ENCODE data around the gene ZC3H4.
"Not testable (repeated sequence)": the region's sequence is repeated elsewhere in the genome, so short reads cannot be mapped to it uniquely, and the experiment has no call there.

ZC3H4 gene

DNA sequence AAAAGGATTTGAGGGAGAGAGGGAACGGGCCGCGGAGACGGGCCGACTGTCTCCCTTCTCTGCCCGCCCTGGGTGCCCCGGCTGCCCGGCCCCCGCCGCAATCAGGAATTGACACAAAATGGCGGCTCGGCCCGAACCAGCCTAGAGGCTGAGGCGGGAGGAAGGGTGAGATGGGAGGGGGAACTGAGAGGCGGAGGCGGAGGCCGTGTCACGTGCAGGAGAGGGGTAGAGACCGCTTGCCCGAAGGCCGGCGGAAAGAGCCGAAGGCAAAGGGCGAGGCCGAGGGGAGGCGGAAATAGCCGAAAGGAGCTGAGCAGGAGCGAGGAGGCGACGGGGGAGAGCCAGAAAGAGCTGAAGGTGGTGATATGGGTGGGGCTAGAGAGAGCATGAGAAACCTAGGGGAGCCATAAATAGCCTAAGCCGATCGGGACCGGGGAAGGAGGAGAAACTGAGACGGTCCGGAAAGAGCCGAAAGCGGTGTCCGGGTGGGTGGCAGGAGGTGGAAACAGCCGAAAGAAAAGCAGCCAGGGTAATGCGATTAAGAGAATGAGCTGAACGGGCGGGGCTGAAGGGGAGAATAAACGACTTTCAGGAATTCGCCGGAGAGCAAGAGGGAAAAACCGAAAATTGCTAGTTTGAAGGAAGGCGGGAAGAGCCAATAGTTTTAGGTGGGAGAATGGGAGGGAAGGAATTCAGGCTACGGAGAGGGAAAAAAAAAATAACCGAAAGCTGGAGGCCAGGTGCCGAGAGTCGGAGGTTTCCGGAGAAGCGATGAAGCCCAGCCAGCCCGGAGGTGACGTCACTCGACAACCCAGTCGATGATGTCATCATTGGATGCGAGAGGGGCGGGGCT is at the start of gene ZC3H4:
Gene ZC3H4 (minus strand): TSS at position 780 of the 853 bp plus-strand sequence. CDS start 1,192 bp downstream, outside the sequence.
- peak; percentile 99 for DNase-seq

DNA sequence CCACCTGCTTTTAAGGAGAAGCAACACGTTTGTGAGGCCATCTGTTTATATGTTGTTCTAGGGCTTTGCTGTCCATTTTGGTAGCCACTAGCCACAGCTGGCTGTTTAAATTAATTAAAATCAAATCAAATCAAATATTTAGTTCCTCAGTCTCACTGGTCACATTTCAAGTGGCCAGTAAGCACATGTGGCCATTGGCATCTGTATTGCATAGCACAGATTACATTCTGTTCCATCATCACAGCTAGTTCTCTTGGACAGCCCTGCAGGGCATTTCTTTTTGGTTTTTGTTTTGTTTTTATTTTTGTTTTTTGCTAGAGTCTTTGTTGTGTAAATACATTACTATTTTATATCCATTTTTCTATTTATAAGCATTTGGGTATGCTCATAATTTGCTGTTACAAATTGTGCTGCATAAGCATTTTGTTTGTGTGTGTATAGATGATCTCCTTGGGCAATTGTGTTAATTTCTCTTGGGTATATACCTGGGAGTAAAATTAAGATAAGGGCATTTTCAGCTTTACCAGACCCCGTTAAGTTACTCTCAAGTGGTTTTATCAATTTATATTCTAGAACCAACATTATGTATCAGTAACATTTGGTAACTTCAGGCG is 48.4 kb upstream of the ZC3H4 start:
- DNase-seq = no peak

DNA sequence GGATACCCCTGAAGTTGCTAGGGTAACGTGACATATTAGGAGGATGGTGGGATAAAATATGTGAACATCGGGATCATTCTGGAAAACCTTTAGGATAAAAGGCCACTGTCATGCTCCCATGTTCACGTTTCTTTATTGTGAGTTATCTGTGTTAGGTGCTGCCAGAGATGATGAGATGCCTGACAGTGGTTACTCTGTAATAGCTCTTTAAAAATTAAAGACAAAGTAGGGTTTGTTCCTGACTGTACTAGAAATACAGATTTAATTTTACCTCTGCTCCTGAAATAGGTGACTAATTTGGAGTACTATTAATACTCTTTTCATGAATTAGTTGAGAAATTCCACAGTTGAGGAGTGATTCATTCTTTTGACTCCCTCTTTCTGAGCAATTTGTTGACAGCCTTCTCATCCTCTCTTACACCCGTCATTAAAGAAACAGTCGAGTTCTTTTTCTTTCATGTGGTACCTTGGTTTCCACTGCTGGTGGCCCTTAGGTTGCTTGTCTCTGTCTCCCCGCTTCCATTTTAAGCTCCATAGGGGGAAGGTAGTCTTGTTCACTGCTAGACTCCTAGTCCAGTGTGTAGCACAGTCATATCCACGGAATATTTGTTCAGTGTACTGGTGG is 45.4 kb upstream of the ZC3H4 start:
- DNase-seq = no peak

DNA sequence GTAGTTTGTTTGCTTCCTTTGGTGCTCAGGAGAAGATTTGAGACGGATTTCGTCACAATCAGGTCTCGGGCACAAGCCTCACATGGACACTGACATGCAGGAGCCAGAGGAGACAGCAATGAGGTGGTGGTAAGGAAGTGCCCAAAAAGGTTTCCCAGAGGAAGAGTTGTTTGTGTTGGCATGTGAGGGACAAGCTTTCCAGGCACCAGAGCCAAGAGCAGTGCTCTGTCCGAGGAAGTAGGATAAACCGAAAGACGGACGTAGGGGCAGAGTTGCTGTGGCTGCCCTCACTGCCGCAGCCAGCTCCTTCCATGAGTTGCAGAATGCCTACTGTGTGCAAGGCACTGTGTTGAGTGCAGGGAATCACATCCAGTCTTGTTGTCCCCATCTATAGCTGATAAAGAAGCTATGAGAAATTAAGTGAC is 44.8 kb upstream of the ZC3H4 start:
- no peak for DNase-seq

DNA sequence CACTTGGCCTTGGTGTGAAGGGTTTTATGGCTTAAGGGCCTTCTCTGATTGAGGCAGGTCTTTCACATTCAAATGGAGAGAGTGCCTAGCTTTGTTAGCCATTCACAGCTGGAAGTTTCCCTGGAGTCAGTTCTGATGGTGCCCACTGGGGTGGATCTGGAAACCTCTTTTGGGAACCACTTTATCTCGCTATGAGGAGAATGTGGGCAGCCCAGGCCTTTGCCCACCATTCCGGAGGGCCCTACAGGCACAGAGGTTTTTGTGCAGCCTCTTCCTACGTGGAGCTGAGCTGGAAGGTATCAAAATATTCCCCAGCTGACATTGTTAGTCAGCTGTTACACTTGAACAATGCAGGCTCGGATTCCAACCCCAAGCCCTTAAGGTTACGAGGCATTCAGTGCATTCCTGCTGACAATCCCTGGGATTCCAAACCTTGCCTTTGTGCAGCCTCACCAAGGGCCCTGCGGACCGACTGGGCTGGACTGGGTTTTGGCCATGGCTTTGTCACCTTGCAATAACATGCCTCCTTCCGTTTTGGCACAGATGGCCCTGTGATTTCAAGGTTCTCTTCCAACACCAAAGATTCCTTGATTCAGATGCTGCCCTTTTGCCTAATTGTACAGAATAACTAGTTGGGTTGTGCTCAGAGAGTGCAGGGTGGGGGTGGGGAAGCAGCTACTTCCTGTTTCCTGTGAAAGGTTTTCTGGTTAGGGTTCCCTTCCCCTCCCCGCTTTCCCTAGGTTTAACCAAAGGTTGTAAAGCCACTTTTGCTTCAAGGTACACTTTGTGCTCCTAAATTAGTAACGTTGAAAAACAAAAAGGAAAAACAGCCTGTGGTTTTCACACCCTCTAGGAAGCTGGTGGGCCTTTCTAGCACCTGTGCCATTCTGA is 44.1 kb upstream of the ZC3H4 start:
- peak; percentile 50 for DNase-seq

DNA sequence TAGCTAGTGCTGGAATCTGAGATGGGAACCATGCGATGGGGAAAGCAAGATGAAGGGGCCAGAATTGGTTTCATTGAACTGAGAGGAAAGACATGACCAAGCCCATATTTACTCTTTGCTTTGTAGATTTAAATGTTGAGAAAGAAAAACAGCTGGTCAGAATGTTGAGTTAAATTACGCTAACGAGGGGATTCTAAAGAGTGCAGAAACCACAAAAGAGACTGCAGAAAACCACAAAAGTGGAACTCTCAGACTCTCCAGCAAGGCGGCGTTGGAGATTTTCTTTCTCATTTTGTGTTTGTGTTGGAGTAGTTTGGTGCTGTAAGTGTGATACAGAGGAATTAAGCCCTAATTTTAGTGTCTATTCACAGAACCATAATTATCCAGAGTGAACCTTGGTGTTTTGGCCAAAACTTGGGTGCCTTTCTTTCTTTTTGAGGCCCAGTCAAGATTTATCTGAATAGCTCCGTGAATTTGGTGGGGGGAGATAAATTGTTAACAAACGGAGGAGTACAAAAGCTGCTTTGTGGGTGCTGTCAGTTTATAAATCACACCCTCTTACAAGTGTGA is 43.4 kb upstream of the ZC3H4 start:
- DNase-seq = peak; percentile 79

DNA sequence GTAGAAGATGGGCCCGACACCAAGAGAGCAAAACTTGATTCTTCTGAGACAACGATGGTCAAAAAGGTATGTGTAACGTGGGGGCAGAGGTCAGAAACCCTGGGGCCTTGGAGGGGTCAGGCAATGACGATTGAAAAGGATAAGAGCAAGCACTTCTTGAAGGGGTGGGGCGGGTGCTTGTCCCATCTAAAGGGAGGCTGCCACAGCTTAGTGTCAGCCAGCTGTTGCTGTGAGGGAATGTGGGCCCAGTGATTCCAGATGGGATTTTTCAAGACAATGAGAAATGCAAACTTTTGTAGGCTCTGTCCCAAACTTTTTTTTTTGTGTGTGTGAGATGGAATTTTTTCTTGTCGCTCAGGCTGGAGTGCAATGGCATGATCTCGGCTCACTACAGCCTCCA is 41.6 kb upstream of the ZC3H4 start:
- DNase-seq = no peak

DNA sequence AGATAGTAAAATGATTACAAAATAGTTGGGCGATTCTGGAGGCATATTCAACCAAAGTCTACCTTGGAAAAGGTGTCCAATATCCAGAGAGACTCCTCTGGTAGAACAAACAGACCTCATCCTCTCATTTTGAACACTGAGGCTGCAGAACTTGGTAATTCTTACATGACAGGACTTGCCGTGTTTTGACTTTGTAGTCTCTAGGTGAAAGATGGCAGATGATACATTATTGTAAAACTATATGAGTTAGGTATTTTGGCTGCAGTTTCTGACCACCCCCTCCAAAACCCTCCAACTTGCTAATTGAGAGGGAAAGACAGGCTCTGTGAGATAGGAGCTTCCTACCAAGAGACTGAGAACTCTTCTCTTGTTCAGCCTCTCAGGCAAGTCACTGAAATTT is 39.7 kb upstream of the ZC3H4 start:
- no peak for DNase-seq

DNA sequence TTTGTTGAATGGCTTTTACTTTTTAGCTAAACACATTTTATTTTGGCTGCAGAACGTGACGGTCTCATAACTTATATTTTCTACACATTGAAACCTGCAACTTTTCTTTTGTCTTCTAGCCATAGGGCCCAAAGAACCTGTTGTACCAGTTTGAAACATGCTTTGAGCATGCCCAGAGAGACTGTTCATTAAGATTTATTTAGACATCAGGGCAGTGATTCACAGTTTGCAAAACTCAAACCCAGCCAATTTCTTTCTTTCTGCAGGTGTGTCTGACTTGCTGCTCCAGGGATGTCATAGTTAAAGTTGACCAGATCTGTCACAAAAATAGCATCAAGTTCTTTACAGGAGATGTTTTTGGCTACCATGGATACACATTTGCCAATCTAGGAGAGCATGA is 39.1 kb upstream of the ZC3H4 start:
- DNase-seq = no peak

DNA sequence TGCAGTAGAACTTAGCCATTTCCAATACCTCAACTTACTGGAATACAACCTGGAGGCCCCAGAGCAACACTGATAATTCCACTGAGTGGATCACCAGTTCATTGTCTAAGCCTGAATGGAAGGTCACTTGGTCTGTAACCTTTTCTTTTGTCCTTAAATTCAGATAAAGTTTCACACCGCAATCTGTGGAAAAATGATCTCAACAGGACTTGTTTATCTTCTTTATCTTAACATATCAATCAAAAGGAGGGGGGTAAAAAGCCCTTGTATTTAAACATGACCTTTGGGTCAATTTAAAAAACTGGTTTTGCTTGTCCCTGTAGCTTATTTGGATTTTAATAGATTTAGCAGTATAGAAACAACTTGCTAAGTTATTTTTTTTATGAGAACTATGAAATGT is 38.6 kb upstream of the ZC3H4 start:
- no peak for DNase-seq

DNA sequence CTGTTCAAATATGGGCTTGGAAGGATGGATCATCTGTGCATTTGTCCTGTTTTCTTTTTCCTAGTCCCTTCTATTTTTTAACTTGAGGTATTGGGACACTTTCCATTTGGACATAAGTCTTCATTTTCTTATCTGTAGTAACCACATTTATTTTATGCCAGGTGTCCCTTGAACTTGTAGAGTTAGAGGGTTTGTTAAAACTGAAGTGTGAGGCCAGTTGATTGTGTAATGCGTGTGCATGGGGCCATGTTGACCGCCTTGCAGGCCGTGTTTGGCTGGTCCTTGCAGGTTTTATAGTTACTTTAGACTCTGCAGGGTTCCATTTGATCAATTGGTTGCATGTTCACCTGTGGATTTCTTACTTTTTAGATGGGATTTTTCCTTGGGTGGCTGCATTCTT is 38.1 kb upstream of the ZC3H4 start:
- DNase-seq = no peak

DNA sequence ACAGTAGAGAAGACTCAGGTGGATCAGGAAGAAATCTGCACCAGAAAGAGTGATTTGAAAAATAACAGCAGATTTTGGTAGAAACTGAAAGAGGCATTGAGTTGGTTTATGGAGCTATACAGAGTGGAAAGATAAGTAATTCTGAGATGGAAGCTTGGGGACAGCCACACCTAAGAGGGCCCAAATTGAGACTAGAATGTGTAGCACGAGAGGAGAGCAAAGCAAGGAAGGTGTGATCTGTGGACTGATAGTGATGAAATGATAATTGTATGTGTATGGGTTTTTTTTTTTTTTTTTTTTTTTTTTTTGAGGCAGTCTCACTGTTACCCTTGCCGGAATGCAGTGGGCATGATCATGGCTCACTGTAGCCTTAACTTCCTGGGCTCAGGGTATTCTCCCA is 33.3 kb upstream of the ZC3H4 start:
- no peak for DNase-seq

DNA sequence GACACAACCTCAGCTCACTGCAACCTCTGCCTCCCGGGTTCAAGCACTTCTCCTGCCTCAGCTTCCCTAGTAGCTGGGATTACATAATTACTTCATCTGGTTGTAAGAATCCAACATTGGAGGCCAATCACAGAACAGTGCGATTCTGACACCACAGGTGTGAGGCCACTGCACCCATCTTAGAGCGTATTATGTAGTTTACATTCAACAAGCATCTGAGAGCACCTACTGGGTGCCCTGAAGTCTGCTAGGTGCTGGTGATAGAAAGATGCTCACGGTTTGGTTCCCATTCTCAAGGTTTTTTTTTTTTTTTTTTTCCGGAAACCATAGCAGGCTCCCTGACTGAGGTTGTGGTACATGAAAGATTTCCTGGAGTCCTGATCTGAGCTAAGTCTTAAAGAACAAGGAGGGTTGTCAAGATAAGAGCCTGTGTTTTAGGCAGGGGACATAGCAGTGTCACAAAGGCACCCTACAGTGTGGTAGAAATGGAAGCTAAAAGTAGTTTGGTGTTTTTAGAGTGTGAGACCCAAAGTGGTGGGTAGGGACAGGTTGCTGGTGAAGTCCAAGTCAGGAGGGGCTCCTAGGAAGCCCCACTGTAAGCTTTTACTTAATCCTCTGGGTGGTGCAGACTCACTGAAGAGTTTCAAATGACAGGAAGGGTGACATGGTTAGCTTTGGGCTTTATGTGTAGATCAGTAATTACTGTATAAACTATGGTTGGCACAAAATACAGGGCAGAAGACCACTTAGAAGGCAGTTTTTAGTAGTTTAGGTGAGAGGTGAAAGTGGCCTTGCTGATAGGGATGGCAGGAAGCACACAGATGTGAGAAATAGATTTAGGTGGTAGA is 32.3 kb upstream of the ZC3H4 start:
- no peak for DNase-seq

DNA sequence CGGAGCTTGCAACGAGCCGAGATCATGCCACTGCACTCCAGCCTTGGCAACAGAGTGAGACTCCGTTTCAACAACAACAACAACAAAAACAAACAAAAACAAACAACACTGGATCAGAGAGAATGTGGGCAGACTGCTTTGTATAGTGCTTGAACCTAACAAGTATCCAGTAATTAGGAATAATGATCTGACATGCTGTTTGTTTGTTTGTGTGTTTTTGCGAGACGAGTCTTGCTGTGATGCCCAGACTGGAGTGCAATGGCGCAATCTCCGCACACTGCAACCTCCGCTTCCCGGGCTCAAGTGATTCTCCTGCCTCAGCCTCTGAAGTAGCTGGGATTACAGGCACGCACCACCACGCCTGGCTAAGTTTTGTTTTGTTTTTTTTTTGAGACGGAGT is 31.1 kb upstream of the ZC3H4 start:
- no peak for DNase-seq

DNA sequence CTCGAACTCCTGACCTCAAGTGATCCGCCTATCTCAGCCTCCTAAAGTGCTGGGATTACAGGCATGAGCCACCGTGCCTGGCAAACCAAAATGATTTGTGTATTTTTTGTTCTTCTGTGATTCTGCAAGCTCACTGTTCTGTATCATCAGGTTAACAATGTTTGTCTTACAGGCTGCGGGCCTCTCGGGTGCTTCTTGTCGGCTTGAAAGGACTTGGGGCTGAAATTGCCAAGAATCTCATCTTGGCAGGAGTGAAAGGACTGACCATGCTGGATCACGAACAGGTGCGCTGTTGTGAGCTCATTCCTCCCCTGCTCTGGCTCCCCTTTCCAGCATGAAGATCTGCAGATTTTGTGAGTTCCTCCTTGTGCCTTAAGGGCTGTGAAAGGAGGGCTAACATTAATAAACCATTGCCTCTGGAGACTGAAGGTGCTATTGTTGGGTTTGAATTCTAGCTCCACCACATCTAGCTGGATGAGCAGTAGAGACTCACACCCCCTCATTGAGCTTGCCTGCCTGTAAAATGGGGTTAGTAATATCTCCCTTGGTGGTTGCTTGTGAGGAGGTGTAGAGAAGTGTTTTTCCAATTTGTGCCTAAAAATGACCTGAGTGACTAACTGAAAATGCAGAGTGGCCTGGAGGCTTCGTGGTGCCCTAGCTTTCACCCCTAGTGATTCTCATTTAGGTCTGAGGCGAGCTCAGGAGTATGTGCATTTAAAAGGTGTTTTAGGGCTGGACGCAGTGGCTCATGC is 29.9 kb upstream of the ZC3H4 start:
- no peak for DNase-seq

DNA sequence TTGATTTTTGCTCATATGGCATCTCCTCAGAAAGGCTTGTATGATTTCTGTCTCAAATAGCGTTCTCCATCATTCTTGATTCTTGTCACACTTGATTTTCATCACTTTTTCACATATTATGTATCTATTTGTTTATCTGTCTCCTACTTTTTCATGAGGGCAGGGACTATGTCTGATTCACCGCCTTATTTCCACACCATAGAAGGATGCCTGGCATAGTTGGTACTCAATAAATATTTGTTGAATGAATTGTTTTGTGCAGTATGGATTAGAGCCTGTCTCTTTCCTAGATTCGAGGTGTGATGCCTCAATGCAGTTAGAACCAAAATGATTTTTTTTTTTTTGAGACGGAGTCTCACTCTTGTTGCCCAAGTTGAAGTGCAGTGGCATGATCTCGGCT is 29.2 kb upstream of the ZC3H4 start:
- no peak for DNase-seq

DNA sequence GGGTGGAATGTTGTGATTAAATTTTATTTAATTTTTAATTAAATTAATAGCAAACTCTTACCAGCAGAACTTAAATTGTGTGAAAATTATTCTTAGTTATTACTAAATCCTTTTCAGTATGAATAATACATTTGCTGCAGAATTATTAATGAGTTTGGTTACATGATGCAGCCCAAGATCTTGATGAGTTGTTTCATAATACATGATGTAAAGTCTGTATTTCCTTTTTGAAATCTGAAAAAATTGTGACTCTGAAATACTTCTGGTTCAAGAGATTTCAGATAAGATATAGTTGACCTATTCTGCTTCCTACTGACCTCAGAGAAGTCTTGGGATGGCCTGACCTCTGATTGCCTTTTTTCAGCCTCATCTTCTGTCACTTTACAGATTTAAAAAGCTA is 28.1 kb upstream of the ZC3H4 start:
- no peak for DNase-seq

DNA sequence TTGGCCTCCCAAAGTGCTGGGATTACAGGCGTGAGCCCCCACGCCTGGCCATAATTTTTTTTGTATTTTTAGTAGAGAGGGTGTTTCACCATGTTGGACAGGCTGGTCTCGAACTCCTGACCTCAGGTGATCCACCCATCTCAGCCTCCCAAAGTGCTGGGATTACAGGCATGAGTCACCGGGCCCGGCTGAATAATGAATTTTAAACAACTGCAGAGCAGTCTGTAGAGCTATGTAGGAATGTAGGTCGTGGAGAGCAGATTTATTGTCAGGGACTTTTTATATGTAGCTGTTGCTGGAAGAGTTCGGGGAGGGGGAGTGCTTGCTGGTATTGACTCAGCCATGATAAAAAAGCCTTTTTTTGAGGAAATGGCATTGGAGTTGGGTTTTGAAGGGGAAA is 27.7 kb upstream of the ZC3H4 start:
- DNase-seq = not testable (repeated sequence)

DNA sequence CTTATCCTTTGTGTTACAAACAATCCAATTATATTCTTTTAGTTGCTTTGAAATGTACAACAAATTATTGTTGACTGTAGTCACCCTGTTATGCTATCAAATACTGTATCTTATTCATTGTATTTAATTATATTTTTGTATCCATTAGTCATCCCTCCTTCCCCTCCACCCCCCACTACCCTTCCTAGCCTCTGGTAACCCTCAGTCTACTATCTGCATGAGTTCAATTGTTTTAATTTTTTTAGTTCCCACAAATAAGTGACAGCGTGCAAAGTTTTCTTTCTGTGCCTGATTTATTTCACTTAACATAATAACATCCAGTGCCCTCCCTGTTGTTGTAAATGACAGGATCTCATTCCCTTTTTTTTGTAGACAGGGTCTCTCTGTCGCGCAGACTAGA is 21.6 kb upstream of the ZC3H4 start:
- DNase-seq = no peak

DNA sequence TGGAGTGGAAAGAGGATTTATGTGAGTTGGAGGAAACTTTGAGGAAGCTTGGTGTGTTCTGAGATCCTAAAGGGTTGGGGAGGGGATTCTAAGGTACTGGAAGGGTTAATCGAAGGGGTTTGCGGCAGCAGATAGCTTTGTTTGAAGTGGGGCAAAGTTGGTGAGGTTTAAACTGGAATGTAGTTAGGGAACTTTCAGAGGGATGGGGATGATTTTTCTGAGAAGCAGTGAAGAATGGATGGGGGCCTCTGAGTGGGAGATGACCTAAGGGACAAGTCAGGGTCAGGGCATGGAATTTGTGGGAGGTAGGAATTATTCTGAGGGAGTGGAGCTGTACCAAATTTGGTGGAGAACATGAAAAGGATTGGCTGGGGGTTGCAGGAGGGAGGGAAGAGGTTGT is 21.0 kb upstream of the ZC3H4 start:
- no peak for DNase-seq

DNA sequence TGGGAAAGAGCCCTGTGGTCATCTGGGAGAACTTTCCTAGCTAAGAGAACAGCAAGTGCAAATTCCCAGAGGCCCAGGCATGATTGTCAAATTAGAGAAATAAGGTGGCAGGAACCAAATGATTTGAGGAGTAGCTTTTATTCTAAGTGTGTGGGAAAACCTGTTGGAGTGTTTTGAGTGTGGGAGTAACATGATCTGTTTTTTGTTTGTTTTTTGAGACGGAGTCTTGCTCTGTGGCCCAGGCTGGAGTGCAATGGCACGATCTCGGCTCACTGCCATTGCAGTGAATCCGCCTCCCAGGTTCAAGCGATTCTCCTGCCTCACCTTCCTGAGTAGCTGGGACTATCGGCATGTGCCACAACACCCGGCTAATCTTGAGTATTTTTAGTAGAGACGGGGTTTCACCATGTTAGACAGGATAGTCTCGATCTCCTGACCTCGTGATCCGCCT is 19.5 kb upstream of the ZC3H4 start:
- no peak for DNase-seq

All from DMS79 (cell line).